Measurements from ENCODE around the gene SRRM5.
"Not testable (repeated sequence)": the region's sequence is repeated elsewhere in the genome, so short reads cannot be mapped to it uniquely, and the experiment has no call there.

Gene SRRM5

GRCh38 chr19:43611788-43612187 lies at the start of gene SRRM5:
SRRM5 (plus strand) TSS chr19:43612088; CDS start chr19:43612122, 34 bp downstream.
- no peak for DNase-seq (ENCODE audit: low read depth)

DNA sequence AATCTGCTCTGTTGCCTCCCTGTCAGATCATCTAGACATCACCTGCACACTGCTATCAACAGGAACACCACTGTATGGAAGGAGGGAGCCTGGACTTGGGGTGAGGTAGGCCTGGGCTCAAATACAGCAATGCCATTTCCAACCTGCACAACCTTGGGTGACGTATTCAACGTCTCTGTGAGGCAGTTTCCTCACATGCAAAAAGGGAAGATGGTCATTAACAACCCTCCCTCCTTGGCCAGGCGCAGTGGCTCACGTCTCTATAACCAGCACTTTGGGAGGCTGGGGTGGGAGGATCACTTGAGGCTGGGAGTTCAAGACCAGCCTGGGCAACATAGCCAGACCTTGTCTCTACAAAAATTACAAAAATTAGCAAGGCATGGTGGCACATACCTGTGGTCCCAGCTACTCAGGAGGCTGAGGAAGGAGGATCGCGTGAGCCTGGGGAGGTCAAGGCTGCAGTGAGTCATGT lies 49.6 kb upstream of the SRRM5 start:
- no peak for DNase-seq (ENCODE audit: low read depth)

DNA sequence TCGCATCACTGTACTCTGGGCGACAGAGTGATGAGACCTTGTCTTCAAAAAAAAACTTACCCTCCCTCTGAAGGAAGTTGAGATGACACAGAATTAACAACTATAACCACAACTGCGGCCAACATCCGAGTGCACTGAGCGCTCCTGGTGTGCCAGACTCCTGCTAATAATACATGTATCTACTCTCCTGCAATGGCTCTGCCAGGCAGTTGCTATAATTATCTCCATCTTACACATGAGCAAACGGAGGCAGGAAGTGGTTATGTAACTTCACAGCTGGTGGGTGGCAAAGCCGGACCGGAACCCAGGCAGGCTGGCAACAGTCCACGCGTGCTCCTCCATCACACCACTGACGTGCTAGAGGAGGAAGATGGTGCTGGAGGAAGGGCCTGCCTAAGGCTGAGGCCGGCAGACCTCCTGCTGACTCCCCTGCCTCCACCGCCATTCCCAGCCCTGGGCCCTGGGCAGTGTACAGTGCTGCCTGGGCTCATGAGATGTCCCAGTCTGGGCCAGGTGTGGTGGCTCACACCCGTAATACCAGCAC lies 49.1 kb upstream of the SRRM5 start:
- DNase-seq (ENCODE audit: low read depth), result peak; percentile 61

DNA sequence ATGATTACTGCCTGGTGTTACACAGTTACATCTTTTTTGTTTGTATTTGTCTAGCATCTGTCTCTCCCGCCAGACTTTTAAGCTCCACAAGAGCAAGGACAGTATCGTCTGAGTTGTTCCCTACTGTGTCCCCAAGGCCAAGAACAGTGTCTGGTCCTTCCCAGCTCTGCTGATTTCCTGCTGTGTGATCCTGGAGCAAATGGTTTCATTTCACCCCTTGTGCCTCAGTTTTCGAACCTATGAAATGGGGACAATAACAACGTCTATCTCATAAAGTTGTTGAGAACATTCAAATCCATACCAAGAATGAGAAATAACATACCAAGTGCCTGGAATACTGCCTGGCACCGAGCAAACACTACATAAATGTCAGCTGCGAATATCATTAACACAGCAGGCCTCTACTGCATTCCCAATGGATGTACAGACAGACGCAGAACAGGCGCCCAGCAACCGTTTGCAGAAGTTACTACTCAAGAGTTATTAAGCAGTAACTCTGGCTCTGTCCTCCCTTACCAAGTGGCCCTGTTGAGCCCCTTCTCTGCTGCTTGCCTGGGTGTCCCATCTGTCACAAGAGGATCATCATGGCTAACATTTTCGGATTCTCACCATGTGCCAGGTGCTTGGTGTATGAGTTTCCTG lies 48.0 kb upstream of the SRRM5 start:
- DNase-seq (ENCODE audit: low read depth), result no peak

- no peak for DNase-seq (ENCODE audit: low read depth)
Observed at GRCh38 chr19:43564800-43565199, 47.1 kb upstream of the SRRM5 start.

GRCh38 chr19:43569657-43570056 lies 42.2 kb upstream of the SRRM5 start:
- no peak for DNase-seq (ENCODE audit: low read depth)

GRCh38 chr19:43570174-43570791 lies 41.6 kb upstream of the SRRM5 start:
- no peak for DNase-seq (ENCODE audit: low read depth)

GRCh38 chr19:43572171-43572588 lies 39.7 kb upstream of the SRRM5 start:
- DNase-seq (ENCODE audit: low read depth), result no peak

DNA sequence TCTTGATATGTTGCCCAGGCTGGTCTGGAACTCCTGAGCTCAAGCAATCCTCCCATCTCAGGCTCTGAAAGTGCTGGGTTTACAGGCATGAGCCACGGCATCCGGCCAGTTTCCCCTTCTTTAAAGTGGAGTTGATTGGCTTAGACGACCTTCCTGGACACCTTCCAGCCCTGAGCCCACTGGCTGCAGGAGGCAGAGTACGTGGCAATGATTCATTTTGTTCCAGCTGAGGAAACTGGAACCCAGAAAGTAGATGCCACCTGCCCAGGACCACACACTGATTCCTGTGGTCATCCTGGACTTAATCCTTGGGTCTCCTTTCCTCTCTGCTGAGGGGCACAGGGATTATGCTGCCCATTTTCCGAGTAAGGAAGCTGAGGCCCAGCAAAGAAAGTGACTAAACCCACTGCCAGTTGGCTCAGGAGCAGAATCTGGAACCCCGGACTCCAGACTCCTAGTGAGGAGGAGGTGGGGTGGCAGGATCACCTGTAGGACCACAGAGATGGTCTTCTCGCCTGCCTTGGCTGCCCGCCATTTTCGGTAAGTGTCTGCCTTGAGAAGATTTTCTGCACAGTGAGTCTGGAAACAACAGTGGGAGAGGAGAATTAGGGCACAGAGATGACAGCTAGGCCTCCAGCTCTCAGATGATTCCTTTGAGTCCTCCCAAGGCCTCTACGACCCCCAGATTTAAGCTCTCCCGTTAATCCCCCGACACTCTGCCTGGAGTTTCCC lies 37.3 kb upstream of the SRRM5 start:
- no peak for DNase-seq (ENCODE audit: low read depth)

DNA sequence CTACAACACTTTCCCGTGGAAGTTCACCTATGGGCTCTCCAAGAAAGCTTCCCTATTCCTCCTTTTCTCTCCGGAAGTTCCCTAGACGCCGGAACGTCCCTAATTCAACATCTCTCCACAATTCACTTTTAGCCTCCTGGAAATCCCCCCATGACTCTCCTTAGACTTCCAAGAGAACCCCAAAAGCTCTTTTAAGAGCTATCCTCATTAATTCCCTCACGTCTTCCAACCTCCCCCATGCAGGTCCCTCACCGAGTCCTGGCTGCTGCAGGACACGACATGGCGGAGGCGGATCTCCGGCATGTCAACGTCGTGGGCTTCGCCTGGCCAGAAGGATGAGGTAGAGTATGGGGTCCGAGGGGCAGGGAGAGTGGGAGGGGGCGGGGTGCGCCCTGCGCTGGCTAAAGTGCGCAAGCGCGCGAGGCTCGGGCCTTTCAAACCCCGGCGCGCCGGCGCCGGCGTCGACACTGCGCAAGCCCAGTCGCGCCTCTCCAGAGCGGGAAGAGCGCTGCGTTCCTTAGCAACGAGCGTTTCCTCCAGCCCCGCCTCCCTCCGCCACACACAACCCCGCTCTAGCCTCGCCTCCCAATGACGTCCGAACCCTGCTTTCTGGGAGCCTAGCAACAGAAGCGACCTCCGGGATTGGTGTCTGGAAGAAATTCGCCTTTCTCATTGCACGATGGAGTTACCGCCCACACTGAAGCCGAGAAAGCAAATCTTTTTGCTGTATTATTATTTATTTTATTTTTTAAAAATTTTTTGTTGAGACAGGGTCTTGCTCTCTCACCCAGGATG lies 36.5 kb upstream of the SRRM5 start, which contains the start of the genes PINLYP and XRCC1:
Gene PINLYP, plus strand, starts transcription at position 646 of the 795 bp plus-strand sequence. CDS start 1,391 bp downstream, outside the sequence.
Gene XRCC1, minus strand, starts transcription at position 372 of the 795 bp plus-strand sequence. Its CDS starts 69 bp downstream, at position 303.
- peak; percentile 90 for DNase-seq (ENCODE audit: low read depth)

GRCh38 chr19:43575955-43576878 lies 35.7 kb upstream of the SRRM5 start:
- no peak for DNase-seq (ENCODE audit: low read depth)

- DNase-seq (ENCODE audit: low read depth), result no peak
Observed at GRCh38 chr19:43578787-43579186, 33.1 kb upstream of the SRRM5 start.

DNA sequence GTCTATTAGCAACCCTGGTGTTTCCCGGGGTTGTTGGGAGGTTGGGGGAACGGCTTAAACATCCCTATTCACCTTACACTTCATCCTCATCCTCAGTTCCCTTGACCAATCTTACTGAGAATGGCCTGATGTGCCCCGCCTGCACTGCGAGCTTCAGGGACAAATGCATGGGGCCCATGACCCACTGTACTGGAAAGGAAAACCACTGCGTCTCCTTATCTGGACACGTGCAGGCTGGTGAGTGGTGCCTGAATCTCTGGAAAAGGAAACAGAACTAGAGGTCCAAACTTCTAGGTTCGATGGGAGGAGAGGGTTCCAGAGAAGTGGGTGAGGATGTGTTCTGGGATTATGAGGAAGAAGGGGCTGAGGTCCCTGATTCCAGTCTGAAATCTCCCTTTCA lies 30.4 kb upstream of the SRRM5 start:
- DNase-seq (ENCODE audit: low read depth), result no peak

GRCh38 chr19:43582495-43582894 lies 29.4 kb upstream of the SRRM5 start:
- no peak for DNase-seq (ENCODE audit: low read depth)

DNA sequence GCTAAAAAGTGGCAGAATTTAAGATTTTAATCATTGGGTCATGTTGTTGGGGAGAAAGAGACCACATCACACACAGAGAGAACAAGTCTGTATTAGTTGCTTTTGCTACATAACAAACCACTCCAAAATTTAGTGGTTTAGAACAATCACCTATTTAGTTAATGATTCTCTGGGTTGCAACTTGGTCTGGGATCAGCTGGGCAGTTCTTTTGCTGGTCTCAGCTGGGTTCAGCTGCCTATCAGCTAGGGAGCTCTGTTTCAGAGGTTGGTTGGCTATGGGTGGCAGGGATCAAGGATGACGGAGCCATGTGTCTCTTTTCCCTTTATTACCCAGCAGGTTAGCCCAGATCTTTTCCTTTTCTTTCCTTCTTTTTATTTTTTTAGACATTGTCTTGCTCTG lies 27.4 kb upstream of the SRRM5 start:
- DNase-seq (ENCODE audit: low read depth), result no peak

DNA sequence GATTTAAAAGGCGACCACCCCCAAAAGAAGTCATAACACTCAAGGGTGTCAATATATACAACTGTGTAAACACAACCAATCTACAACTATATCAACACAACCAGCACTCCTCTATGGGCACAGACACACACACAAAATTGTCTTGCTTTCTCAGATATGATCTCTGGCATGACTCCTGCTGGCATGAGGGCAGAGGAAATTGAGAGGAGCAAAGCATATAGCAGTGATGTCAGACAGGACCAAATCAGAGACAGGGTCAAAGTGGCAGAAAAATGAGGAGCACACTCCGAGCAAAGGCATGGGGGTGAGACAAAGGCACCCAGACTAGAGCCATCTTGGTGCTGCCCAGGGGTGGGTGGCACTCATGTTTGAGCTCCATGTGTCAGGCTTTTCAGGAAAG lies 25.5 kb upstream of the SRRM5 start:
- no peak for DNase-seq (ENCODE audit: low read depth)

- DNase-seq (ENCODE audit: low read depth), result not testable (repeated sequence)
Observed at GRCh38 chr19:43587029-43587428, 24.9 kb upstream of the SRRM5 start.

- no peak for DNase-seq (ENCODE audit: low read depth)
Observed at GRCh38 chr19:43589277-43589676, 22.6 kb upstream of the SRRM5 start.

- DNase-seq (ENCODE audit: low read depth), result no peak
Observed at GRCh38 chr19:43589678-43590077, 22.2 kb upstream of the SRRM5 start.

DNA sequence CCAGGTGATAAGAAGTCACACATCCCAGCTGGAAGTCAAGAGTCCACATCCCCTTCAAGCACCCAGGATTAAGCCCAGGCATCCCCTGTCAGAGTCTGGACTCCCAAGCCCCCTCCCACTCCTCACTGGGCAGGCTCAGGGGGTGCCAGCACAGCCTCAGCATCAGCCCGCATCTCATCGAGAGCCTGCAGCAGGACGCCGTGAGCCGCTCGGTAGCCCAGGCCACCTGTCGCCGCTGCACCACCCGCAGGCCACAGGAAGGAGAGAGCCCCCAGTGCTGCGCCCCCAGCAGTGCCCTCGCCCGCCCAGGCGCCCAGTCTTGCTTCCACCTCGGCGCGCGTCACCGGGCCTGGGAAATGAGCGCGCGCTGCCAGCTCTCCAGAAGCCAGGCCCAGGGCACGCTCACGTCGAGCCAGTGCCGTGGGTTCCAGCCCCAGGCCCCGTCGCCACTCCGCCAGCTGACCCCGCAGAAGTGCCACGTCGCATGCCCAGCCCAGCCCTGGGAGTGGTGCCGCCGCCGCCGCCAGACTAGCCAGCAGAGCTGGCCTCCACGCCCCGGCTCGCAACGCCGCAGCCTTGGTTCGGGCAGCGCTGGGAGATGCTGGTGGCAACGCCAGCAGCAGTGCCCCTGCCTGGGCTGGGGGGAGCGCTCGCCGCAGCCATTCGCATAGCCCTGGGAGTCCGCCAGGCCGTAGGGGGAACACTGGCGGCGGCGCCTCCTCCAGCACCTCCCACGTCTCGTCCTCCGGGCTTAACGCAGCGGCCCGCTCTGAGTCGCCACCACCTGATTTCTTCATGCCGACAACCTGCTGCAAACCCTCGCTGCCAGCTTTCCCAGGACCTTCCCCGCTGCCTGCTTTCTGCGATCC lies 19.8 kb upstream of the SRRM5 start:
- DNase-seq (ENCODE audit: low read depth), result no peak

Measured in stimulated activated CD4-positive, alpha-beta T cell treated with anti-CD3 and anti-CD28 coated beads, Interleukin-2, amount 100 ng/mL, for 4 hours (primary cell).